GM12878 (cell line): ENCODE results near the gene LPCAT3. TPM values are rescaled to one million over a fixed set of nuclear protein-coding genes. Genes with fewer than 3 reads are reported as not detected.

Experiments used
- ATAC-seq: fragments of 200-7000 bp; cut with Tn5 transposase; 3 replicates; pipeline ENCODE4 v1.9.1; 2020; ENCODE audit warnings: mild to moderate bottlenecking, moderate library complexity
- BruUV-seq: library from RNA; stranded (reverse); fragments of 400-500 nt; replicated peaks from 2 replicates; lab custom pipeline; 2021; lab: Mats Ljungman, UMichigan
- CTCF ChIA-PET: fragments of 300-600 bp; sonication (Branson Sonifier 250); formaldehyde crosslinking; extraction: SDS; loops from one replicate; lab custom pipeline; 2021; ENCODE audit warnings: inconsistent platforms; lab: Yijun Ruan, JAX
- POLR2A ChIA-PET: fragments of 350-600 bp; formaldehyde crosslinking; extraction: SDS; loops from one replicate; lab custom pipeline; 2021; ENCODE audit warnings: inconsistent platforms; lab: Charles Lee
- RAD21 ChIA-PET: fragments of 300-600 bp; sonication (Branson Sonifier 250); formaldehyde crosslinking; loops from one replicate; lab custom pipeline; 2023; ENCODE audit warnings: antibody characterized with exemption; ENCODE audit not compliant: unreplicated experiment; lab: Charles Lee
- SMC1A ChIA-PET: fragments of 300-600 bp; sonication (Branson Sonifier 250); formaldehyde crosslinking; loops from one replicate; lab custom pipeline; 2023; ENCODE audit not compliant: unreplicated experiment, uncharacterized antibody; lab: Charles Lee
- DNase-seq: peaks from one replicate; pipeline ENCODE4 v3.0.0-alpha.2; 2011; ENCODE audit warnings: low read depth, low spot score
- FAIRE-seq: peaks from 3 replicates; lab custom pipeline; 2011; peaks lifted over from hg19 to GRCh38; lab: Jason Lieb, UNC
- H2AFZ ChIP-seq: 2 replicates; pipeline ENCODE4 v1.6.0; 2011; ENCODE audit warnings: low read depth, low read length, control low read depth; ENCODE audit not compliant: control insufficient read depth
- H3K27ac ChIP-seq: 2 replicates; pipeline ENCODE4 v1.5.1; 2011; ENCODE audit warnings: control low read depth; ENCODE audit not compliant: control insufficient read depth, insufficient read depth
- H3K27me3 ChIP-seq, 2 experiments: replicated peaks in 1 of 2; 2 replicates each; pipeline versions ENCODE4 v1.6.0 to v1.6.1; 2011; ENCODE audit warnings: low read length in 1 of 2; ENCODE audit not compliant: control insufficient read depth in 2 of 2, insufficient read depth in 2 of 2
- H3K36me3 ChIP-seq, 2 experiments: 2 replicates each; pipeline ENCODE4 v1.5.1; 2011; ENCODE audit warnings: low read length in 1 of 2; ENCODE audit not compliant: control insufficient read depth in 2 of 2, insufficient read depth in 2 of 2
- H3K4me1 ChIP-seq: 2 replicates; pipeline ENCODE4 v1.6.1; 2011; ENCODE audit warnings: mild to moderate bottlenecking, low read length, moderate library complexity, mixed read lengths; ENCODE audit not compliant: control insufficient read depth, insufficient read depth
- H3K4me2 ChIP-seq: 2 replicates; pipeline ENCODE4 v1.6.0; 2011; ENCODE audit warnings: control low read depth; ENCODE audit not compliant: control insufficient read depth, insufficient read depth
- H3K4me3 ChIP-seq: fragments of 200-600 bp; sonication (generic); 2 replicates; pipeline ENCODE4 v1.5.1; 2016
- H3K79me2 ChIP-seq: 2 replicates; pipeline ENCODE4 v1.6.0; 2011; ENCODE audit warnings: low read length; ENCODE audit not compliant: control insufficient read depth, insufficient read depth
- H3K9ac ChIP-seq: 2 replicates; pipeline ENCODE4 v1.8.0; 2011; ENCODE audit warnings: low read length, control low read depth, mixed read lengths; ENCODE audit not compliant: control insufficient read depth, insufficient read depth
- H3K9me3 ChIP-seq: replicated peaks from 3 replicates; pipeline ENCODE4 v1.5.1; 2011; ENCODE audit warnings: mild to moderate bottlenecking, low read length; ENCODE audit not compliant: control insufficient read depth, insufficient read depth
- H4K20me1 ChIP-seq: 2 replicates; pipeline ENCODE4 v1.6.0; 2011; ENCODE audit not compliant: control insufficient read depth, insufficient read depth
- ATF7 ChIP-seq: fragments of 450-650 bp; IDR thresholded peaks from 2 replicates; pipeline ENCODE4 v1.6.1; 2016; ENCODE audit warnings: low read depth, mild to moderate bottlenecking
- CBFB ChIP-seq: IDR thresholded peaks from 2 replicates; pipeline ENCODE4 v1.6.1; 2016; ENCODE audit warnings: antibody characterized with exemption, low read depth
- CHD4 ChIP-seq: fragments of 200-600 bp; sonication (generic); IDR thresholded peaks from 2 replicates; pipeline ENCODE4 v1.6.1; 2016; ENCODE audit warnings: mild to moderate bottlenecking
- CREB1 ChIP-seq: IDR thresholded peaks from 2 replicates; pipeline ENCODE4 v1.6.1; 2012; ENCODE audit warnings: low read depth, mild to moderate bottlenecking, inconsistent platforms
- CTCF ChIP-seq, 3 experiments: IDR thresholded peaks in 2 of 3; conservative IDR thresholded peaks in 1 of 3; 2 replicates each; pipeline ENCODE4 v1.5.1; 2011; ENCODE audit warnings: low read depth in 3 of 3, low read length in 3 of 3, mild to moderate bottlenecking in 3 of 3, control low read depth in 2 of 3, moderate library complexity in 2 of 3, inconsistent platforms in 1 of 3, mixed read lengths in 1 of 3; ENCODE audit not compliant: control insufficient read depth in 2 of 3, insufficient read depth in 1 of 3; ENCODE audit errors: extremely low read depth in 1 of 3
- GABPA ChIP-seq: IDR thresholded peaks from 2 replicates; pipeline ENCODE4 v1.6.1; 2014; ENCODE audit warnings: antibody characterized with exemption, low read depth, mild to moderate bottlenecking, inconsistent platforms
- HDGF ChIP-seq: fragments of 450-650 bp; IDR thresholded peaks from 2 replicates; pipeline ENCODE4 v1.6.1; 2016; ENCODE audit warnings: antibody characterized with exemption
- HSF1 ChIP-seq: fragments of 150-350 bp; IDR thresholded peaks from 2 replicates; pipeline ENCODE4 v1.6.1; 2014; ENCODE audit warnings: mild to moderate bottlenecking, low read depth, low read length
- MAX ChIP-seq: IDR thresholded peaks from 2 replicates; pipeline ENCODE4 v1.6.1; 2012; ENCODE audit warnings: low read depth, low read length, improper control_type of control experiment
- MLLT1 ChIP-seq: fragments of 450-650 bp; IDR thresholded peaks from 2 replicates; pipeline ENCODE4 v1.6.1; 2016; ENCODE audit warnings: mild to moderate bottlenecking
- NFYA ChIP-seq: IDR thresholded peaks from 2 replicates; pipeline ENCODE4 v1.6.1; 2011; ENCODE audit warnings: low read depth, mild to moderate bottlenecking, low read length, improper control_type of control experiment, borderline replicate concordance
- NR2C1 ChIP-seq: fragments of 450-650 bp; IDR thresholded peaks from 2 replicates; pipeline ENCODE4 v1.6.1; 2017; ENCODE audit warnings: antibody characterized with exemption, mild to moderate bottlenecking, moderate library complexity
- PAX8 ChIP-seq: fragments of 450-650 bp; IDR thresholded peaks from 2 replicates; pipeline ENCODE4 v1.6.1; 2017; ENCODE audit warnings: mild to moderate bottlenecking, moderate library complexity
- PBX3 ChIP-seq: IDR thresholded peaks from 2 replicates; pipeline ENCODE4 v1.6.1; 2011; ENCODE audit warnings: mild to moderate bottlenecking, low read depth, low read length, moderate library complexity; ENCODE audit not compliant: insufficient replicate concordance
- RAD21 ChIP-seq: IDR thresholded peaks from 2 replicates; pipeline ENCODE4 v1.6.1; 2011; ENCODE audit warnings: mild to moderate bottlenecking, low read depth, low read length, moderate library complexity; ENCODE audit not compliant: insufficient read depth
- RAD51 ChIP-seq: fragments of 450-650 bp; IDR thresholded peaks from 2 replicates; pipeline ENCODE4 v1.6.1; 2016; ENCODE audit warnings: moderate library complexity, mild to moderate bottlenecking, inconsistent platforms
- TAF1 ChIP-seq: IDR thresholded peaks from 2 replicates; pipeline ENCODE4 v1.6.1; 2011; ENCODE audit warnings: mild to moderate bottlenecking, low read depth, low read length, borderline replicate concordance
- ZBED1 ChIP-seq: IDR thresholded peaks from 2 replicates; pipeline ENCODE4 v1.6.1; 2016; ENCODE audit warnings: borderline replicate concordance
- WGBS: methylation state at CpG from one replicate; pipeline ENCODE4 v1.1.6; 2016; ENCODE audit warnings: low lambda C conversion rate; ENCODE audit not compliant: insufficient replicate concordance, insufficient coverage; ENCODE audit errors: missing lambda C conversion rate; 5-methylcytosine and 5-hydroxymethylcytosine counted together
- in situ Hi-C: fragments of 300-500 bp; cut with MboI; formaldehyde crosslinking; loops from 9 replicates; pipeline ENCODE4 v1.14.3; 2018; ENCODE audit warnings: mixed read lengths
- intact Hi-C: fragments of 100-400 bp; cut with micrococcal nuclease; formaldehyde crosslinking; loops from one replicate; pipeline ENCODE4 v1.14.2; 2022; ENCODE audit not compliant: unreplicated experiment
- polyA plus RNA-seq, 11 experiments: library from polyadenylated mRNA; depleted of rRNA in 4 of 11; unstranded in 6 of 11; stranded (reverse) in 5 of 11; fragments of >200 nt; fragmentation: Nextera tagmentation in 4 of 11; fragmentation: Illumina TruSeq in 1 of 11; extraction: Ambion mirVana in 4 of 11; extraction: Trizol in 1 of 11; gene quantifications; 1 replicate in 1 of 11; 2 replicates in 10 of 11; pipeline versions ENCODE4 v1.2.1 to v1.2.3, GENCODE V29; 2011 to 2016; ENCODE audit warnings: inconsistent platforms in 2 of 11, missing spikeins in 2 of 11, low read depth in 1 of 11
- total RNA-seq, 4 experiments: library from RNA; depleted of rRNA in 3 of 4; stranded (reverse); fragments of >200 nt in 3 of 4; fragmentation: Illumina TruSeq in 1 of 4; extraction: Trizol in 1 of 4; gene quantifications; 2 replicates each; pipeline versions ENCODE4 v1.2.1 to v1.2.3, GENCODE V29; 2013 to 2021

Gene LPCAT3
- total and polyA plus RNA-seq, 10 of the 15 experiments (the other 5 are each of a cell fraction or from before 2014, with no cell fraction given) = 2.6 to 48.3 (median 23.0) TPM

GRCh38 chr12:6951551-6952120 is 66.6 kb downstream of the LPCAT3 start:
- RAD21 ChIA-PET = interaction anchor here (1.1 to 3.4 kb wide), 6 partner anchors 8 to 83 kb away, joined by 3 to 16 read pairs (median 6); partner anchors contain the start of genes C12orf57 and RNU7-1
- WGBS = 2% methylated on average over 19 of the region's 20 CpGs
- TF ChIP-seq CREB1 = no peak
- no peak for TF ChIP-seq TAF1
- no peak for TF ChIP-seq NFYA
- 0 out of 2 replicates have a peak, but pooled peaks have one; percentile 41 for TF ChIP-seq RAD51
- no peak for TF ChIP-seq CBFB
- no peak for TF ChIP-seq RAD21
- TF ChIP-seq ATF7 = no peak
- TF ChIP-seq ZBED1 = no peak
- no peak for TF ChIP-seq PBX3
- no peak for TF ChIP-seq PAX8
- TF ChIP-seq MLLT1 = peak; percentile 15; the same call in 1 of the 2 replicates
- TF ChIP-seq HDGF = no peak
- TF ChIP-seq GABPA = no peak
- no peak for TF ChIP-seq CTCF (IDR thresholded peaks at IDR 0.05 in 2 of 3, conservative IDR thresholded peaks at IDR 0.05 in 1 of 3; ENCODE audit: control insufficient read depth in 2 of 3, extremely low read depth in 1 of 3, insufficient read depth in 1 of 3, low read depth in 3 of 3, low read length in 3 of 3)
- TF ChIP-seq NR2C1 = no peak
- TF ChIP-seq CHD4 = no peak
- TF ChIP-seq HSF1 = no peak
- TF ChIP-seq MAX = peak; percentile 4; the same call in 1 of the 2 replicates

More at GRCh38 chr12:6951551-6952120, 66.6 kb downstream of the LPCAT3 start:
- FAIRE-seq = no peak
- peaks cover 6 to 23% of the 10 kb centered on the region in 2 experiments for H3K36me3 ChIP-seq
- ChIA-PET POLR2A (interaction anchor here (0.6 to 17.8 kb wide), 7 partner anchors 8 to 324 kb away, joined by 3 to 524 read pairs (median 6); partner anchors contain the start of genes C12orf57, LRRC23, RNU7-1 and TPI1), SMC1A (interaction anchor here (1.6 to 11.6 kb wide), 2 partner anchors 8 to 9 kb away, joined by 6 to 395 read pairs; partner anchors contain the start of genes C12orf57 and RNU7-1), CTCF (interaction anchor here (0.8 to 11.6 kb wide), 6 partner anchors 8 to 100 kb away, joined by 3 to 645 read pairs (median 4); partner anchors contain the start of genes C12orf57, CDCA3 and RNU7-1)
- no peak for DNase-seq
- no TSS peak for BruUV-seq
- intact Hi-C loops (no loop called here), in situ Hi-C loops (loop anchor here (25.0 kb wide), 1 partner anchor 1686 kb away; no protein-coding TSS in a partner anchor)
- no peaks in the 10 kb centered on the region for H4K20me1 ChIP-seq
- H3K9me3 ChIP-seq = no peaks in the 10 kb centered on the region
- no peaks in the 10 kb centered on the region for H3K27me3 ChIP-seq
- H3K4me3 ChIP-seq = peak overlapping the region; percentile 95
- H3K9ac ChIP-seq = peak overlapping the region; percentile 99
- H3K79me2 ChIP-seq = peaks cover 82% of the 10 kb centered on the region
- peaks cover 73% of the 10 kb centered on the region for H3K4me1 ChIP-seq
- H3K4me2 ChIP-seq = peak overlapping the region; percentile 99
- ATAC-seq = peak; percentile 10
- peak overlapping the region; percentile 99 for H3K27ac ChIP-seq
- no peak overlapping the region for H2AFZ ChIP-seq
